Ishikawa (cell line): ENCODE measurements around the gene DMAC2L.

Source experiments
- CEBPB ChIP-seq: IDR thresholded peaks from 2 replicates; pipeline ENCODE4 v1.6.1; 2012
- EGR1 ChIP-seq: IDR thresholded peaks from 2 replicates; pipeline ENCODE4 v1.6.1; 2012
- EP300 ChIP-seq: IDR thresholded peaks from 2 replicates; pipeline ENCODE4 v1.6.1; 2012; ENCODE audit warnings: borderline replicate concordance
- RAD21 ChIP-seq: IDR thresholded peaks from 2 replicates; pipeline ENCODE4 v1.6.1; 2012; ENCODE audit warnings: low read depth
- YY1 ChIP-seq: IDR thresholded peaks from 2 replicates; pipeline ENCODE4 v1.6.1; 2012; ENCODE audit warnings: low read depth
- TF ChIP-seq, protein P1 (sequence below): IDR thresholded peaks from 2 replicates; pipeline ENCODE4 v1.6.1; 2012
- TF ChIP-seq, protein P2 (sequence below): IDR thresholded peaks from 2 replicates; pipeline ENCODE4 v1.6.1; 2012; ENCODE audit warnings: low read depth, mild to moderate bottlenecking

GRCh38 chr14:50270932-50271331, 41.2 kb upstream of the DMAC2L start:
- TF ChIP-seq EGR1 (no peak), RAD21 (no peak), YY1 (no peak), EP300 (no peak), CEBPB (no peak)
- TF ChIP-seq, protein P1, sequence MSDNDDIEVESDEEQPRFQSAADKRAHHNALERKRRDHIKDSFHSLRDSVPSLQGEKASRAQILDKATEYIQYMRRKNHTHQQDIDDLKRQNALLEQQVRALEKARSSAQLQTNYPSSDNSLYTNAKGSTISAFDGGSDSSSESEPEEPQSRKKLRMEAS: no peak
- TF ChIP-seq, protein P2, sequence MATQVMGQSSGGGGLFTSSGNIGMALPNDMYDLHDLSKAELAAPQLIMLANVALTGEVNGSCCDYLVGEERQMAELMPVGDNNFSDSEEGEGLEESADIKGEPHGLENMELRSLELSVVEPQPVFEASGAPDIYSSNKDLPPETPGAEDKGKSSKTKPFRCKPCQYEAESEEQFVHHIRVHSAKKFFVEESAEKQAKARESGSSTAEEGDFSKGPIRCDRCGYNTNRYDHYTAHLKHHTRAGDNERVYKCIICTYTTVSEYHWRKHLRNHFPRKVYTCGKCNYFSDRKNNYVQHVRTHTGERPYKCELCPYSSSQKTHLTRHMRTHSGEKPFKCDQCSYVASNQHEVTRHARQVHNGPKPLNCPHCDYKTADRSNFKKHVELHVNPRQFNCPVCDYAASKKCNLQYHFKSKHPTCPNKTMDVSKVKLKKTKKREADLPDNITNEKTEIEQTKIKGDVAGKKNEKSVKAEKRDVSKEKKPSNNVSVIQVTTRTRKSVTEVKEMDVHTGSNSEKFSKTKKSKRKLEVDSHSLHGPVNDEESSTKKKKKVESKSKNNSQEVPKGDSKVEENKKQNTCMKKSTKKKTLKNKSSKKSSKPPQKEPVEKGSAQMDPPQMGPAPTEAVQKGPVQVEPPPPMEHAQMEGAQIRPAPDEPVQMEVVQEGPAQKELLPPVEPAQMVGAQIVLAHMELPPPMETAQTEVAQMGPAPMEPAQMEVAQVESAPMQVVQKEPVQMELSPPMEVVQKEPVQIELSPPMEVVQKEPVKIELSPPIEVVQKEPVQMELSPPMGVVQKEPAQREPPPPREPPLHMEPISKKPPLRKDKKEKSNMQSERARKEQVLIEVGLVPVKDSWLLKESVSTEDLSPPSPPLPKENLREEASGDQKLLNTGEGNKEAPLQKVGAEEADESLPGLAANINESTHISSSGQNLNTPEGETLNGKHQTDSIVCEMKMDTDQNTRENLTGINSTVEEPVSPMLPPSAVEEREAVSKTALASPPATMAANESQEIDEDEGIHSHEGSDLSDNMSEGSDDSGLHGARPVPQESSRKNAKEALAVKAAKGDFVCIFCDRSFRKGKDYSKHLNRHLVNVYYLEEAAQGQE: no peak
